Measurements from ENCODE around the gene NAPSA. TPM values are rescaled to one million over a fixed set of nuclear protein-coding genes. Genes with fewer than 3 reads are reported as not detected.

Gene NAPSA
- total RNA-seq, 1 donor from 2014 or later = under 0.01 TPM

DNA sequence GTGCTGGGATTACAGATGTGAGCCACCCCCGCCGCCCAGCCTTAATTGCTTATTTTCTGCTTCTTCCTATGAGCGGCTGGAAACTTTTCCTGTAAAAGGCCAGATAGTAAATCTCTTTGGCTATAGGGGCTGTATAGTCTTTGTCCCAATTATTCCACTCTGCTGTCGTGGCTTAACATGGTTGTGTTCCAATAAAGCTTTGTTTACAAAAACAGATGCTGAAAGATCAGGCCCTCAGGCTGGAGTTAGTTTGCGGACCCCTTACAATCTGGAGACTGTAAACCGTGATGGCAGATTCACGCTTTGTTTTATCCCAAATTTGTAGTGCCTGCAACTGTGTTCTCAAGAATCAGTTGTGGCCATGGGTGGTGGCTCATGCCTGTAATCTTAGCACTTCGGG is 47.0 kb downstream of the NAPSA start:
- no peak for DNase-seq (ENCODE audit: low read depth in 2 of 2)

GRCh38 chr19:50317115-50317514 is 48.3 kb downstream of the NAPSA start:
- no peak for DNase-seq (ENCODE audit: low read depth in 2 of 2)

- DNase-seq (ENCODE audit: low read depth in 2 of 2) = no peak
These were observed 49.5 kb downstream of the NAPSA start for GRCh38 chr19:50315773-50316448.

GRCh38 chr19:50314724-50315708 is 50.4 kb downstream of the NAPSA start:
- no peak for DNase-seq (ENCODE audit: low read depth in 2 of 2)

DNA sequence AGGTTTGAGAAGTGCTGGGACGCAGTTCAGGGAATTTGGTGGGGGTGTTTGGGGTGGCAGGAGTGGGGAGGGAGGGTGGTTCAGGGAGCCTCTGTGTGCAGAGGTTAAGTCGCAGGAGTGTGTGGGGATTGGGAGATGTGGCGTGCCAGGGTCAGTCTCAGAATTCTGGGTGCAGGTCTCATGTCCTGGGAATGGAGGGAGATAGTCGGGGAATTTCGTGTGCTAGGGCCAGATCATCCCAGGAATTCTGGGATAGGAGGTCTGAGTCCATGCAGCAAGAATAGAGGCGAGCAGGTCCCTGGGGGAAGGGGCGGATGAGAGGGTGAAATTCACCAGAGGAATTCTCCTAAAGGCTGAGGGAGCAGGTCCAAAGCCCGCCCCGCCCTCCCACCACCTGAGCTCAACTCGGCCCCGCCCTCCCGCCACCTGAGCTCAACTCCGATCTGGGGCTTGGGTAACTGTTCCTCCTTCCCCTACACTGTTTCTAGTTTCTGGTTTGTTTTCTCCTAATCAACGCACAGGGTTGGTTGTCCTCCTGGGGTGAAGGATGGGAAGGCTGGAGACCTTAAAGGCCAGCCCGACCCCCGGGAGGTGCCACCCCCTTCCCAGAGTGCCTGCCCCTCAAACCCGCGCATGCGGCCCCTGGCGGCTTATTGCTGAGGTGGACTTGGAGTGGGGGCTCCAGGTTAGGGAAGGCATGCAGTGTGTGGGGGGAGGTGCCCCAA is 51.5 kb downstream of the NAPSA start:
- DNase-seq (ENCODE audit: low read depth in 2 of 2) = no peak

GRCh38 chr19:50312967-50313811 is 52.2 kb downstream of the NAPSA start:
- no peak for DNase-seq (ENCODE audit: low read depth in 2 of 2)

- DNase-seq (ENCODE audit: low read depth in 2 of 2) = peak in 1 of 2 donors; percentile 15
These were observed 53.5 kb downstream of the NAPSA start for GRCh38 chr19:50311723-50312635.

- DNase-seq (ENCODE audit: low read depth in 2 of 2) = no peak
These were observed 54.5 kb downstream of the NAPSA start for GRCh38 chr19:50310759-50311465.

DNA sequence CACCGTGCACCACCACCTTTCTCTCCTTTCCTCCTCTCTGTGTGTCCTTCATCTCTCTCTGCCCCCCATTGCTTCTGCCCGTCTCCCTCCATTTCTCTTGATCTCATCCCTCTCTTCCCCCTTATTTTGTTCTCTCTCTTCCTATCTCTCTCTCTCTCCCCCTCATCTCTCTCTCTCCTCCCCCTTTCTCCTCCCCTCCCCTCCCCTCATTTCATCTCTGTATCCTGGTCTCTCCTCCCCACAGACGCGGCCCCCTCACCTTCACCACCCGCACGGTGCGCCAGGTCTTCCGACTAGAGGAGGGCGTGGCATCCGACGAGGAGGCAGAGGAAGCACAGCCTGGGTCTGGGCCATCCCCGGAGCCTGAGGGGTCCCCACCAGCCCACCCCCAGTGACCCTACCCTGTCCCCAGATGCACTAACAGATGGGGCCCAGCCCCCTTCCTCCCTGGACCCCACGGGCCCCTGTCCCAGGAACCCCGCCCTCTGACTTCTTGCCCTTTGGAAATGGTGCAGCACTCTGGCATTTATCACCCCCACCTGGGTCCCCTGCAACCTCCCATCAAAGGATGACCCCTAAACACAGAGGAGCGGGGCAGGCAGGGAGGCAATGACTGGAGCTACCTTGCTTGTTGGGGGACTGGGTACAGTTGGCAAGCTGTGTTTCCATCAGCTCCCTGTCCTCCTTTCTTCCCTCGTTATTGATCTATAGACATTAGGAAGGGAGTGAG is 55.9 kb downstream of the NAPSA start:
- no peak for DNase-seq (ENCODE audit: low read depth in 2 of 2)

DNA sequence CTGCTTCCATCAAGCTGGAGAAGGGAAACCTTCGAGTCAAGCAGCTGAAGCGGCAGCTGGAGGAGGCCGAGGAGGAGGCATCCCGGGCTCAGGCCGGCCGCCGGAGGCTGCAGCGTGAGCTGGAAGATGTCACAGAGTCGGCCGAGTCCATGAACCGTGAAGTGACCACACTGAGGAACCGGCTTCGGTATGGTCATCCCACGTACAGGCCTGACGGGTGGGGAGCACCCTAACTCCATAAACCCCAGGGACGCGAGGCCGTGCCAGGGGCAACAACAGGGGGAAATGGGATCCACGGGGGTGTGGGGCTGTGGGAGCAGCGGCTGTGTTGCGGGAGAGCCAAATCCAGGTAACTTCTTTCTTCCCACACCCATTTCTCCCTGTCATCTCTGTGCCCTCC is 56.4 kb downstream of the NAPSA start:
- no peak for DNase-seq (ENCODE audit: low read depth in 2 of 2)

Other genes with a start within 250 kb of the NAPSA start
- gene IZUMO2, start 202.4 kb downstream of the NAPSA start, total RNA-seq = not detected in 2 replicates
- under 0.01 and 0.25 TPM in 2 replicates for gene MYH14, start 162.0 kb downstream of the NAPSA start, total RNA-seq
- gene KCNC3, start 36.3 kb downstream of the NAPSA start, total RNA-seq = 0.13 and 0.76 TPM in 2 replicates
- 37.7 and 82.6 TPM in 2 replicates for gene NR1H2, start 10.8 kb upstream of the NAPSA start, total RNA-seq
- 38.8 and 56.6 TPM in 2 replicates for gene POLD1, start 18.7 kb upstream of the NAPSA start, total RNA-seq
- gene SPIB, start 53.3 kb upstream of the NAPSA start, total RNA-seq = not detected in 2 replicates
- under 0.01 TPM in 1 of 2 replicates, not detected in the other for gene MYBPC2, start 67.3 kb upstream of the NAPSA start, total RNA-seq
- 54.0 and 82.9 TPM in 2 replicates for gene EMC10, start 110.9 kb upstream of the NAPSA start, total RNA-seq
- gene GARIN5A, start 111.2 kb upstream of the NAPSA start, total RNA-seq = 0.13 and 0.25 TPM in 2 replicates
- 18.9 and 27.4 TPM in 2 replicates for gene JOSD2, start 145.6 kb upstream of the NAPSA start, total RNA-seq
- gene ASPDH, start 148.3 kb upstream of the NAPSA start, total RNA-seq = not detected in 2 replicates
- gene LRRC4B, start 202.8 kb upstream of the NAPSA start, total RNA-seq = 0.13 TPM in 1 of 2 replicates, not detected in the other

Data from dermis microvascular lymphatic vessel endothelial cell (primary cell).